Liver (tissue), 9 donors: ENCODE data around the gene COL1A2. TPM values are rescaled to one million over a fixed set of nuclear protein-coding genes. Genes with fewer than 3 reads are reported as not detected.

ENCODE experiments used
- DNase-seq: peaks from one replicate; pipeline ENCODE4 v3.0.0-alpha.2; 2017; ENCODE audit warnings: low spot score
- H3K27ac ChIP-seq, 2 donors: one replicate each; pipeline ENCODE4 v1.7.0; 2013; ENCODE audit warnings: inconsistent platforms in 2 of 2, low read length in 2 of 2, control low read depth in 1 of 2, low read depth in 1 of 2, mild to moderate bottlenecking in 1 of 2
- H3K27me3 ChIP-seq, 4 donors: one replicate each; pipeline versions ENCODE4 v1.6.1 to v1.7.0; 2013; ENCODE audit warnings: low read length in 3 of 4, inconsistent platforms in 1 of 4, mild to moderate bottlenecking in 1 of 4, moderate library complexity in 1 of 4; ENCODE audit not compliant: control insufficient read depth in 4 of 4, insufficient read depth in 4 of 4
- H3K36me3 ChIP-seq, 4 donors: one replicate each; pipeline versions ENCODE4 v1.6.1 to v1.7.0; 2013; ENCODE audit warnings: low read length in 3 of 4, mild to moderate bottlenecking in 3 of 4, low read depth in 1 of 4, moderate library complexity in 1 of 4; ENCODE audit not compliant: control insufficient read depth in 4 of 4, insufficient read depth in 3 of 4
- H3K4me1 ChIP-seq, 4 donors: one replicate each; pipeline versions ENCODE4 v1.6.1 to v1.7.0; 2013; ENCODE audit warnings: low read length in 3 of 4, mild to moderate bottlenecking in 3 of 4, moderate library complexity in 1 of 4; ENCODE audit not compliant: control insufficient read depth in 4 of 4, insufficient read depth in 4 of 4
- H3K4me3 ChIP-seq, 3 donors: one replicate each; pipeline versions ENCODE4 v1.6.1 to v1.7.0; 2013; ENCODE audit warnings: low read length in 3 of 3, control low read depth in 1 of 3, low read depth in 1 of 3, mild to moderate bottlenecking in 1 of 3
- H3K9ac ChIP-seq, 2 donors: one replicate each; pipeline ENCODE4 v1.7.0; 2013; ENCODE audit warnings: low read length in 2 of 2, mild to moderate bottlenecking in 2 of 2, moderate library complexity in 2 of 2, control low read depth in 1 of 2, low read depth in 1 of 2
- H3K9me3 ChIP-seq, 4 donors: one replicate each; pipeline versions ENCODE4 v1.6.1 to v1.7.0; 2013; ENCODE audit warnings: low read length in 3 of 4; ENCODE audit not compliant: control insufficient read depth in 4 of 4
- FOXA1 ChIP-seq: IDR thresholded peaks from 2 replicates; pipeline ENCODE4 v1.6.1; 2016; ENCODE audit warnings: antibody characterized with exemption
- FOXA2 ChIP-seq: IDR thresholded peaks from 2 replicates; pipeline ENCODE4 v1.6.1; 2016; ENCODE audit warnings: antibody characterized with exemption
- GABPA ChIP-seq, 2 donors: IDR thresholded peaks in 1 of 2; conservative IDR thresholded peaks in 1 of 2; 2 replicates each; pipeline ENCODE4 v1.6.1; 2016; ENCODE audit warnings: antibody characterized with exemption in 2 of 2, mild to moderate bottlenecking in 1 of 2, moderate library complexity in 1 of 2
- HNF4A ChIP-seq, 2 donors: conservative IDR thresholded peaks; 2 replicates each; pipeline ENCODE4 v1.6.1; 2016; ENCODE audit warnings: antibody characterized with exemption in 2 of 2, mild to moderate bottlenecking in 2 of 2
- HNF4G ChIP-seq: IDR thresholded peaks from 2 replicates; pipeline ENCODE4 v1.6.1; 2016; ENCODE audit warnings: antibody characterized with exemption
- JUND ChIP-seq, 2 donors: IDR thresholded peaks; 2 replicates each; pipeline ENCODE4 v1.6.1; 2016; ENCODE audit warnings: antibody characterized with exemption in 2 of 2
- NR2F2 ChIP-seq: IDR thresholded peaks from 2 replicates; pipeline ENCODE4 v1.6.1; 2016; ENCODE audit warnings: antibody characterized with exemption
- RXRA ChIP-seq, 2 donors: IDR thresholded peaks; 2 replicates each; pipeline ENCODE4 v1.6.1; 2017 to 2018; ENCODE audit warnings: antibody characterized with exemption in 2 of 2, mild to moderate bottlenecking in 1 of 2
- TAF1 ChIP-seq: conservative IDR thresholded peaks from 2 replicates; pipeline ENCODE4 v1.6.1; 2016; ENCODE audit warnings: antibody characterized with exemption, mild to moderate bottlenecking
- YY1 ChIP-seq: IDR thresholded peaks from 2 replicates; pipeline ENCODE4 v1.6.1; 2016; ENCODE audit warnings: antibody characterized with exemption, mild to moderate bottlenecking
- WGBS: extraction: QIAGEN DNeasy Blood & Tissue Kit; methylation state at CpG from one replicate; pipeline ENCODE4 v1.1.7; 2013; 5-methylcytosine and 5-hydroxymethylcytosine counted together
- polyA plus RNA-seq, 2 donors: library from polyadenylated mRNA; stranded (reverse) in 1 of 2; unstranded in 1 of 2; fragments of 200-250 nt in 1 of 2; fragments of >200 nt in 1 of 2; fragmentation: Nextera tagmentation in 1 of 2; extraction: Ambion mirVana in 1 of 2; gene quantifications; one replicate each; pipeline versions ENCODE4 v1.2.1 to v1.2.3, GENCODE V29; 2013 to 2015
- total RNA-seq, 2 donors: library from RNA; depleted of rRNA; stranded (reverse); fragments of >200 nt; gene quantifications; one replicate each; pipeline ENCODE4 v1.2.3, GENCODE V29; 2014
- TF ChIP-seq, protein P1 (sequence below): IDR thresholded peaks from 2 replicates; pipeline ENCODE4 v1.6.1; 2016; ENCODE audit warnings: antibody characterized with exemption
- TF ChIP-seq, protein P2 (sequence below): IDR thresholded peaks from 2 replicates; pipeline ENCODE4 v1.6.1; 2016; ENCODE audit warnings: antibody characterized with exemption
- TF ChIP-seq, protein P3 (sequence below): IDR thresholded peaks from 2 replicates; pipeline ENCODE4 v1.6.1; 2016; ENCODE audit warnings: antibody characterized with exemption
- TF ChIP-seq, protein P4 (sequence below): IDR thresholded peaks from 2 replicates; pipeline ENCODE4 v1.6.1; 2016; ENCODE audit warnings: antibody characterized with exemption, mild to moderate bottlenecking
- donor health status: healthy.
- donor health status: healthy.
- donor health status: healthy.
- donor health status: healthy.
- donor health status: healthy.

Gene COL1A2
- total and polyA plus RNA-seq, 4 donors = 11.5 to 86.2 (median 42.0) TPM

DNA sequence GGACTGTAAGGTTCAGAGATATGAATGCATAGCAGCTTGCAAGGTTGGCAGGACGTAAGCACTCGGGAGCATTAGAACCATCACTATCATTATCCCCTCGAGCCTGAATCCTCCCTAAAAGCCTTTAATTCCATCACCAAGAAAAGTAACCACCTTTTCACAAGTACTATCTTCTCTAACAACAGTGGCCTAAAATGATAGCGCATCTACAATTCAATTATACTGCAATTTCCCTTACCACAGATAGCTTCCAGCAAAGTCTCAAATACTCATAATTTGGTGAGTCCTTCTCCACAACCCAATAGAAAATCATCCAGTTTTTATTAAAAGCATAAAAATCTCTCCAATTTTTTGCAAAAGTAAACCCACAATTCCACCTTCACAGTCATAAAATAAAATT is 42.0 kb downstream of the COL1A2 start:
- H3K27me3 ChIP-seq = no peaks in the 10 kb centered on the region
- TF ChIP-seq RXRA (IDR thresholded peaks at IDR 0.05) (no peak), JUND (IDR thresholded peaks at IDR 0.05) (no peak), HNF4G (no peak), GABPA (IDR thresholded peaks at IDR 0.05 in 1 of 2, conservative IDR thresholded peaks at IDR 0.05 in 1 of 2) (no peak), FOXA2 (no peak), HNF4A (conservative IDR thresholded peaks at IDR 0.05) (no peak), NR2F2 (no peak), TAF1 (no peak), FOXA1 (no peak)
- TF ChIP-seq, protein P1, sequence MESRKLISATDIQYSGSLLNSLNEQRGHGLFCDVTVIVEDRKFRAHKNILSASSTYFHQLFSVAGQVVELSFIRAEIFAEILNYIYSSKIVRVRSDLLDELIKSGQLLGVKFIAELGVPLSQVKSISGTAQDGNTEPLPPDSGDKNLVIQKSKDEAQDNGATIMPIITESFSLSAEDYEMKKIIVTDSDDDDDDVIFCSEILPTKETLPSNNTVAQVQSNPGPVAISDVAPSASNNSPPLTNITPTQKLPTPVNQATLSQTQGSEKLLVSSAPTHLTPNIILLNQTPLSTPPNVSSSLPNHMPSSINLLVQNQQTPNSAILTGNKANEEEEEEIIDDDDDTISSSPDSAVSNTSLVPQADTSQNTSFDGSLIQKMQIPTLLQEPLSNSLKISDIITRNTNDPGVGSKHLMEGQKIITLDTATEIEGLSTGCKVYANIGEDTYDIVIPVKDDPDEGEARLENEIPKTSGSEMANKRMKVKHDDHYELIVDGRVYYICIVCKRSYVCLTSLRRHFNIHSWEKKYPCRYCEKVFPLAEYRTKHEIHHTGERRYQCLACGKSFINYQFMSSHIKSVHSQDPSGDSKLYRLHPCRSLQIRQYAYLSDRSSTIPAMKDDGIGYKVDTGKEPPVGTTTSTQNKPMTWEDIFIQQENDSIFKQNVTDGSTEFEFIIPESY = no peak
- TF ChIP-seq, protein P2, sequence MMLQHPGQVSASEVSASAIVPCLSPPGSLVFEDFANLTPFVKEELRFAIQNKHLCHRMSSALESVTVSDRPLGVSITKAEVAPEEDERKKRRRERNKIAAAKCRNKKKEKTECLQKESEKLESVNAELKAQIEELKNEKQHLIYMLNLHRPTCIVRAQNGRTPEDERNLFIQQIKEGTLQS = no peak
- TF ChIP-seq, protein P3, sequence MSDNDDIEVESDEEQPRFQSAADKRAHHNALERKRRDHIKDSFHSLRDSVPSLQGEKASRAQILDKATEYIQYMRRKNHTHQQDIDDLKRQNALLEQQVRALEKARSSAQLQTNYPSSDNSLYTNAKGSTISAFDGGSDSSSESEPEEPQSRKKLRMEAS = no peak
- DNase-seq = no peak
- H3K4me1 ChIP-seq = no peaks in the 10 kb centered on the region
- no peaks in the 10 kb centered on the region for H3K36me3 ChIP-seq
- WGBS = 91% methylated on average over 4 of the region's 4 CpGs
- H3K4me3 ChIP-seq = no peak overlapping the region
- H3K27ac ChIP-seq = no peak overlapping the region
- H3K9ac ChIP-seq = no peak overlapping the region
- no peaks in the 10 kb centered on the region for H3K9me3 ChIP-seq

DNA sequence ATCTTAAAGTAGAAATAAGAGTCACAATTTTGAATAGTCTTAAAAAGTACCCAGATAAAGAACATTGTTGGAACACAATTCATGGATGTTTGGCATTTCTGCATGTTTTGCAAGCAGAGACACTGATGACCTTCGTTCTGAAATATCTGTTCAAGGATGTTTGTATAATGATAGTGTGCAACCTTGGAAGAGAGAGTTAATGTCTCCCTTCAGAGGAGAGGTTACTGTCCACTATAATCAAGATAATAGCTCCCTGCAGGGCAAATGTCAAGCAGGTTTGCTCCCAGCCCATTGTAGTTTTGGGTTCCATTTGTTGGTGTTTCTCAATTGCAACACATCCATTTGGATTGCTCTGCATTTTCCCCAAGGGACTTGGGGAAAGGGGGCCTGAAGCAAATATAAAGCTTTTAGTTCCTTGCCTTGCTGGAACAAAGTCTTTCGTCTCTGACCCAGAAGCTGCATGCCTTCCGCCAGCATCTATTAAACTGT is 45.2 kb downstream of the COL1A2 start:
- no peak overlapping the region for H3K4me3 ChIP-seq
- no peaks in the 10 kb centered on the region for H3K36me3 ChIP-seq
- no peaks in the 10 kb centered on the region for H3K9me3 ChIP-seq
- no peak overlapping the region for H3K27ac ChIP-seq
- no peaks in the 10 kb centered on the region for H3K27me3 ChIP-seq
- 63% methylated on average over 3 of the region's 3 CpGs for WGBS
- TF ChIP-seq FOXA2 (no peak), YY1 (no peak), HNF4A (conservative IDR thresholded peaks at IDR 0.05) (no peak), FOXA1 (no peak), TAF1 (no peak), RXRA (IDR thresholded peaks at IDR 0.05) (no peak)
- TF ChIP-seq, protein P2 = no peak
- TF ChIP-seq, protein P4, sequence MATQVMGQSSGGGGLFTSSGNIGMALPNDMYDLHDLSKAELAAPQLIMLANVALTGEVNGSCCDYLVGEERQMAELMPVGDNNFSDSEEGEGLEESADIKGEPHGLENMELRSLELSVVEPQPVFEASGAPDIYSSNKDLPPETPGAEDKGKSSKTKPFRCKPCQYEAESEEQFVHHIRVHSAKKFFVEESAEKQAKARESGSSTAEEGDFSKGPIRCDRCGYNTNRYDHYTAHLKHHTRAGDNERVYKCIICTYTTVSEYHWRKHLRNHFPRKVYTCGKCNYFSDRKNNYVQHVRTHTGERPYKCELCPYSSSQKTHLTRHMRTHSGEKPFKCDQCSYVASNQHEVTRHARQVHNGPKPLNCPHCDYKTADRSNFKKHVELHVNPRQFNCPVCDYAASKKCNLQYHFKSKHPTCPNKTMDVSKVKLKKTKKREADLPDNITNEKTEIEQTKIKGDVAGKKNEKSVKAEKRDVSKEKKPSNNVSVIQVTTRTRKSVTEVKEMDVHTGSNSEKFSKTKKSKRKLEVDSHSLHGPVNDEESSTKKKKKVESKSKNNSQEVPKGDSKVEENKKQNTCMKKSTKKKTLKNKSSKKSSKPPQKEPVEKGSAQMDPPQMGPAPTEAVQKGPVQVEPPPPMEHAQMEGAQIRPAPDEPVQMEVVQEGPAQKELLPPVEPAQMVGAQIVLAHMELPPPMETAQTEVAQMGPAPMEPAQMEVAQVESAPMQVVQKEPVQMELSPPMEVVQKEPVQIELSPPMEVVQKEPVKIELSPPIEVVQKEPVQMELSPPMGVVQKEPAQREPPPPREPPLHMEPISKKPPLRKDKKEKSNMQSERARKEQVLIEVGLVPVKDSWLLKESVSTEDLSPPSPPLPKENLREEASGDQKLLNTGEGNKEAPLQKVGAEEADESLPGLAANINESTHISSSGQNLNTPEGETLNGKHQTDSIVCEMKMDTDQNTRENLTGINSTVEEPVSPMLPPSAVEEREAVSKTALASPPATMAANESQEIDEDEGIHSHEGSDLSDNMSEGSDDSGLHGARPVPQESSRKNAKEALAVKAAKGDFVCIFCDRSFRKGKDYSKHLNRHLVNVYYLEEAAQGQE = no peak
- TF ChIP-seq, protein P3 = no peak
- H3K4me1 ChIP-seq = no peaks in the 10 kb centered on the region
- DNase-seq = no peak
- no peak overlapping the region for H3K9ac ChIP-seq
